ENCODE measurements around the gene NDUFA11.

NDUFA11 gene

DNA sequence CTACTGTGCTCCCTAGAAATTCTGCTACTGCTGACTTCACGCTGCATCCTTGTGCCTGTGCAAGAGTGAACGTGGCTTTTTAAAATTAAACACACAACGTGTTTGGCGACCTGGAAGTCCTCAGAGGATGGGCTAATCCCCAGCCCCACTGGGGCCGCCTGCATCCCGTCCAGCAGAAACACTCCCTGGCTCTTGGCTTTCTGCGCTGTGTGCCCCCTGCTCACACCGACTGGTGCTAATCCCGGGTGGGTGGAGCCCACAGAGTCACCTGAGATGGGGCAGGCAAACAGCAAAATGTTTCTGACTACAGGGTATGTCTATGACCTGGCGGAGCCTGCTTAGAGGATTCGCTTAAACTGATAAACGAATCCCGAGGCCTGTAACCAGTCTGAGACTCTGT lies 25.6 kb upstream of the NDUFA11 start:
- H3K36me3 ChIP-seq (ENCODE audit: control insufficient read depth, insufficient read depth, low read length) = peaks cover 57% of the 10 kb centered on the region
- H3K27me3 ChIP-seq (ENCODE audit: control insufficient read depth, insufficient read depth, low read length) = no peaks in the 10 kb centered on the region
- no peaks in the 10 kb centered on the region for H3K4me1 ChIP-seq (ENCODE audit: control insufficient read depth, insufficient read depth, low read length)
- no peak overlapping the region for H3K9ac ChIP-seq (ENCODE audit: low read depth, low read length)
- H3K4me3 ChIP-seq (ENCODE audit: low read depth, low read length) = no peak overlapping the region
- H3K9me3 ChIP-seq (ENCODE audit: control insufficient read depth, insufficient read depth, low read length) = no peaks in the 10 kb centered on the region

DNA sequence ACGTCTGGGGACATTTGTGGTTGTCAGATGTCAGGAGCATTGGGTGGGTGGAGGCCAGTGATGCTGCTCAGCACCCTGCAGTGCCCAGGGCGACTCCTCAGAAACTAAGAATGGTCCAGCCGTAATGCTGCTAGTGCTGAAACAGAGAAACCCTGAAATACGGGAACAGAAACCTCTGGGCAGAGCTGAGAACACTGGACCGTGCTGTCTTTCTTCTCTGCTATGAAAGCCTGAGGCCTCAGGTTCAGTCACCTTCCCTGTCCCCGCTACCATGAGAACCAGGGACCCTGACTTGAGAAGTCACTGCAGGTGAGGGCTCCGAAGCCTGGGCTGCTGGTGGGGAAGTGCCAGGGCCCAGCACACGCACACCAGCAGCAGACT lies 23.8 kb upstream of the NDUFA11 start:
- no peak overlapping the region for H3K4me3 ChIP-seq (ENCODE audit: low read depth, low read length)
- H3K4me1 ChIP-seq (ENCODE audit: control insufficient read depth, insufficient read depth, low read length) = no peaks in the 10 kb centered on the region
- H3K36me3 ChIP-seq (ENCODE audit: control insufficient read depth, insufficient read depth, low read length) = peaks cover 65% of the 10 kb centered on the region
- no peaks in the 10 kb centered on the region for H3K9me3 ChIP-seq (ENCODE audit: control insufficient read depth, insufficient read depth, low read length)
- no peaks in the 10 kb centered on the region for H3K27me3 ChIP-seq (ENCODE audit: control insufficient read depth, insufficient read depth, low read length)
- no peak overlapping the region for H3K9ac ChIP-seq (ENCODE audit: low read depth, low read length)

DNA sequence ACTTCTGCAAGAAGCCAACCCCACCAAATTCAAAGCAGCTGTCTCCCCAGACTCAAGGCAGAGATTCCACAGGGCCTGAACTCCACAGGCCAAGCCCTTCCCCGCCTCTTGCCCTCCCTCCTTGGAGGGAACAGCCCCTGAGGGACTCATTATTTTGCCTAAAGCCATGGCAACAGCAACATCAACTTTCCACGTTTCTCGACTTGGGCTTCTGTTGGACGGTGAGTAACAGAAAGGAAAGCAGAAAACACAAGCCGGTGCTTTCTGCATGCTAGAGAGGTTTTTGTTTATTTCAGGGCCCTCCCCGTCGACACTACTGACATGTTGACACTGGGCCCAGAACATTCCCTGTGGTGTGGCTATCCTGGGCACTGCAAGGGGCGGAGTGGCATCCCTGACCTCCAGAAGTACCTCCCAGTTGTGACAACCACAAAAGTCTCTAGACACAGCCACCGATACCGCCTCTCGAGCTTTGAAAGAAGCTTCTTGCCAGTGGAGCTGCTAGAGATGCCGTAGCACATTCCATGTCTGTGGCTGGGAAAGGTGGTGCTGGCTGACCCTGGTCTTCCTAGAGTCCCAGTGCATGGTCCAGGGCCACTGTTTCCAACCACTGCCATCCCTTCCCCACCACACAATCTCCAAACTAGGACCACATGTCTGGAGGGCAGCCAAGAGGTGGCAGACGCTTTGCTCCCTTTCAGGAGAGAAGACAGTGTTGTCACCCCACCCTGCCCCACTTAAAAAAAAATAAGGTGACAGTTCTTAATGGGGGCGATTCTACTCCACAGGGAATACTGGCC lies 23.3 kb upstream of the NDUFA11 start:
- Histone ChIP-seq H3K27me3 (ENCODE audit: control insufficient read depth, insufficient read depth, low read length) (no peaks in the 10 kb centered on the region), H3K4me3 (ENCODE audit: low read depth, low read length) (no peak overlapping the region), H3K36me3 (ENCODE audit: control insufficient read depth, insufficient read depth, low read length) (peaks cover 65% of the 10 kb centered on the region), H3K4me1 (ENCODE audit: control insufficient read depth, insufficient read depth, low read length) (no peaks in the 10 kb centered on the region), H3K9ac (ENCODE audit: low read depth, low read length) (no peak overlapping the region), H3K9me3 (ENCODE audit: control insufficient read depth, insufficient read depth, low read length) (no peaks in the 10 kb centered on the region)

DNA sequence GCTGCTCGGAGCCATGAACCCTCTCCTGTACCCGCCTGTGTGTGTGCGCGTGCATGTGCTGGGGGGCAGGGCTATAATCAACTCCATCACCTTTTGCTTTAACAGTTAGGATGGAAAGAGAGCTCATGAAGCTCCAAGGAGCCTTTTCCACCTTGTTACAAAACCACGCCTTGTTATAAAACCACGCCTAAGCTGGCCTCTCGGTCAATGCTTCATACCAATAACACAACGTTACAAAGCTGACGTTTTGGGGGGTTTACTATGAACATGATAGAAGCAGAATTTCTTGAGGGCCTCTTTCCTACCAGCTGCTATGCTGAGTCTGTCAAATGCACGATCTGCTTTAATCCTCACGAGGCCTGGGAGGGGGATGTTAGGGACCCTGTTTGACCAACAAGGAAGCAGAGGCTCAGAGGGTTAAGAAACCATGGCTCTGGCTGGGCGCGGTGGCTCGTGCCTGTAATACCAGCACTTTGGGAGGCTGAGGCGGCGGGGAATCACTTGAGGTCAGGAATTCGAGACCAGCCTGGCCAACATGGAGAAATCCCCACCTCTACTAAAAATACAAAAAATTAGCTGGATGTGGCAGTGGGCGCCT lies 22.3 kb upstream of the NDUFA11 start:
- H3K27me3 ChIP-seq (ENCODE audit: control insufficient read depth, insufficient read depth, low read length) = no peaks in the 10 kb centered on the region
- no peaks in the 10 kb centered on the region for H3K4me1 ChIP-seq (ENCODE audit: control insufficient read depth, insufficient read depth, low read length)
- peaks cover 70% of the 10 kb centered on the region for H3K36me3 ChIP-seq (ENCODE audit: control insufficient read depth, insufficient read depth, low read length)
- no peak overlapping the region for H3K9ac ChIP-seq (ENCODE audit: low read depth, low read length)
- H3K9me3 ChIP-seq (ENCODE audit: control insufficient read depth, insufficient read depth, low read length) = no peaks in the 10 kb centered on the region
- H3K4me3 ChIP-seq (ENCODE audit: low read depth, low read length) = no peak overlapping the region

DNA sequence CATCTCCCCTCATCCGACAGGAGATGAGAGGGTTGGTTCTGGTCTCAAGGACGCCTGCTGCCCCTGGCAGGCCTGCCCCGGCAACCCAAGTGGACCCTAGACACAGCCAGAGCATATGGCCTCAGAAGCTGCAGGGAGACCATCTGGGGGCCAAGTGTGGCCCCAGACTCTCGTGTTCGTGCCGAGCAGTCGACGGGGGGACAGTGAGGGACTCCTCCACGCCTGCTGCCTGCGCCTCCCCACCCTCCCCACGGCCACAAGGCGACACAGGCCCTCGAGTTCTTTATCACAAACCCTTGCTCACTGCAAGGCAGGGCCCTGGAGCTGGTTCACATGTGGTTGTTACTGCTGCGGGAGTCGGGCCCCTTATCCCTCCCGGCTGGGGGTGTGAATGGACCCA lies 19.8 kb upstream of the NDUFA11 start:
- Histone ChIP-seq H3K4me1 (ENCODE audit: control insufficient read depth, insufficient read depth, low read length) (no peaks in the 10 kb centered on the region), H3K4me3 (ENCODE audit: low read depth, low read length) (no peak overlapping the region), H3K9me3 (ENCODE audit: control insufficient read depth, insufficient read depth, low read length) (no peaks in the 10 kb centered on the region), H3K27me3 (ENCODE audit: control insufficient read depth, insufficient read depth, low read length) (no peaks in the 10 kb centered on the region), H3K9ac (ENCODE audit: low read depth, low read length) (no peak overlapping the region), H3K36me3 (ENCODE audit: control insufficient read depth, insufficient read depth, low read length) (peaks cover 71% of the 10 kb centered on the region)

DNA sequence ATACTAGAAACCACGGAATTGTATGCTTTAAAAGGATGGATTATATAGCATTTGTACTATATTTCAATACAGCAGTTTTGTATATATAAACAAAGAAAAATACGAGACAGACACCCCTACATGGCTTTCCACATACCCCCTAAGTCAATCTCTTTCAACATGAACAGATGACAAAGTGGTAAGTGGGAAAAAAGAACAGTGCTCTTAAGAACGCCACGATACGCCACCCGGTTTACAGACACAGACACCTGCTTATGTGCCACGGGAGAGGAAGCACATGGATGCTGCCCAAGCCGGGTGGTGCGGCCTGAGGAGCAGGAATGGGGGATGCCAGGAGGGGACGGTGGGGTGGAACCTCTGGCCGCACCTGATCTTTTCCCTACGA lies 18.6 kb upstream of the NDUFA11 start:
- Histone ChIP-seq H3K4me1 (ENCODE audit: control insufficient read depth, insufficient read depth, low read length) (no peaks in the 10 kb centered on the region), H3K9me3 (ENCODE audit: control insufficient read depth, insufficient read depth, low read length) (no peaks in the 10 kb centered on the region), H3K36me3 (ENCODE audit: control insufficient read depth, insufficient read depth, low read length) (peaks cover 72% of the 10 kb centered on the region), H3K4me3 (ENCODE audit: low read depth, low read length) (no peak overlapping the region), H3K27me3 (ENCODE audit: control insufficient read depth, insufficient read depth, low read length) (no peaks in the 10 kb centered on the region), H3K9ac (ENCODE audit: low read depth, low read length) (no peak overlapping the region)

DNA sequence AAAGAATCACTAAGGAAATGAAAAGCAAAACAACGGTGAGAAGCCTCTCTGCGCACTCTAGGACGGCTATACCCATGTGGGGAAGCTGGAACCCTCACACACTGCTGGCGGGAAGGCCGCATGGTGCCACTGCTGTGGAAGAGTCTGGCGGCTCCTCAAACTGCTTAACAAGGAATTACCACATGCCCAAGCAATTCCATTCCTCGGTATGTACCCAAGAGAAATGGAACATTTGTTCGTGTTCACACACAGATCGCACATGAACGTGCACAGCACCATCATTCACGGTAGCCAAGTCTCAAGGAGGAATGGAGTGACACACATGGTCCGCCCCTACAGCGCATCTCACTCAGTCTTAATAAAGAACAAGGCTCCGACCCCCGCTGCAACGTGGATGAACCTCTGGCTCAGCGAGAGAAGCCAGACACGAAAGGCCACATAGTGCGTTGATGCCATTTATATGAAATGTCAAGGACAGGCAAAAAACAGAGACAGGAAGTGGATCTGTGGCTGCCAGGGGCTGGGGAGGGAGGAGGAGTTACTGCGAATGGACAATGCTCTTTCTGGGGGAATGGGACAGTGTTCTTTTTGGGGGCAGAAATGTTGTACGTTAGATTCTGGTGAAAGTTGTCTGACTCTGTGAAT lies 18.0 kb upstream of the NDUFA11 start:
- no peaks in the 10 kb centered on the region for H3K27me3 ChIP-seq (ENCODE audit: control insufficient read depth, insufficient read depth, low read length)
- no peaks in the 10 kb centered on the region for H3K4me1 ChIP-seq (ENCODE audit: control insufficient read depth, insufficient read depth, low read length)
- no peaks in the 10 kb centered on the region for H3K9me3 ChIP-seq (ENCODE audit: control insufficient read depth, insufficient read depth, low read length)
- no peak overlapping the region for H3K9ac ChIP-seq (ENCODE audit: low read depth, low read length)
- H3K4me3 ChIP-seq (ENCODE audit: low read depth, low read length) = no peak overlapping the region
- peaks cover 73% of the 10 kb centered on the region for H3K36me3 ChIP-seq (ENCODE audit: control insufficient read depth, insufficient read depth, low read length)

DNA sequence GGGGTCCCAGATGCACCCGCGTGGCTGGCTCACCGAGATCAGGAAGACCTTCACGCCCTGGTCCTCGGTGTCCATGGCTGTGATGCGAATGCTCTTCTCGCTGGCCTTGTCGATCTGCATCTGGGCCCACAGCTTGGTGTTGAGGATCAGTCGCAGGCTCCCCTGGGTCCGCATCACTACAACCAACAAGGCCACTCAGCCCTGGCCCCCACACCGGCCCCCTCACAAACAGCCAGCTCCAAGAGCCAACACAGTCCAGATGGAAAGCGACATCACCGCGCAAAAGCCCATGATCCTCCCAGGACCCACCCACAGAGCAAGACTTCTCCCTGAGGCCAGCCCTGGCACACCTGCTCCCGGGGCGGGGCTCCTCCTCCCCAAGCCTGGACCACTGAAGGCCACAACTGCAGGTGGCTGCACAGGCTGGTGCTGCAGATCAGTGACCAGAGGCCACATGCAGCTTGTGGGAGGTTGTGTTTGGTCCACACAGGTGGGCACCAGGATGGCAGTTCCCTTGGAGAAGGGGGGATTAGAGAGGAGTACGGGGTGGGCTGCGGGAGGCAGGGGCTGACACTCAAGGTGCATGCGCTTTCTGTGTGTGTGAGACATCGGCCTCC lies 15.0 kb upstream of the NDUFA11 start:
- H3K4me1 ChIP-seq (ENCODE audit: control insufficient read depth, insufficient read depth, low read length) = no peaks in the 10 kb centered on the region
- peaks cover 60% of the 10 kb centered on the region for H3K36me3 ChIP-seq (ENCODE audit: control insufficient read depth, insufficient read depth, low read length)
- no peaks in the 10 kb centered on the region for H3K27me3 ChIP-seq (ENCODE audit: control insufficient read depth, insufficient read depth, low read length)
- no peak overlapping the region for H3K4me3 ChIP-seq (ENCODE audit: low read depth, low read length)
- no peaks in the 10 kb centered on the region for H3K9me3 ChIP-seq (ENCODE audit: control insufficient read depth, insufficient read depth, low read length)
- no peak overlapping the region for H3K9ac ChIP-seq (ENCODE audit: low read depth, low read length)

DNA sequence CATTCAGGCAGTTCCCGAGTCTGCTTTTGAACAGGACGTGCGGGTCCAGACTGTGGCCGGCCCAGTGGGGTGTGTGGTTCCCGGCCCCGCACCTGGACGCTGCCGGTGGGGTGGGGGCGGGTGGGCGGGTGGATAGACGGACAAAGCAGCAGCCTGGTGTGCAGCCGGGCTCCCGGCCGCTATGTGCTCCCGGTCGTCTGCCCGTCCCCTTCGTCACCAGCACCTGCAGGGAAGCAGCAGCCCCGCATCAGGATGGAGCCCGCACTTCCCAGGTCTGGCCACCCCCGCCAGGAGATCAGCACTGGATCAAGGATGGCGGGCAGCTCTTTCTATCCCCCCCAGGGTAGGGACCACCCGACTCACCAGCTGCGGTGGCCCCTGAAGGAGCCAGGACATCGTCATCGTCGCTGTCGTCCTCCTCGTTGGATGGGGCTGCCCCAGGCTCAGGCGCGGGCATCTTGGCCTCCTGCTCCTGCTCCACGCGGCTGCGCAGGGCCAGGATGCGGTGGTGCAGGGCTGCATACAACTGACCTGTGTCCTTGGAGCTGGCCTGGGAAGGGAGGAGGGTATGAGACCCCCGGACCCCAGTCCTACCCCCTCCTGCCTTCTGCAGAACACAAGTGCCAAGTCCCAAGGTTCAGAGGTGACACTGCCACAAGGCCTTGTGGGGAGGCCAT lies 14.0 kb upstream of the NDUFA11 start:
- Histone ChIP-seq H3K4me3 (ENCODE audit: low read depth, low read length) (no peak overlapping the region), H3K27me3 (ENCODE audit: control insufficient read depth, insufficient read depth, low read length) (no peaks in the 10 kb centered on the region), H3K9me3 (ENCODE audit: control insufficient read depth, insufficient read depth, low read length) (no peaks in the 10 kb centered on the region), H3K4me1 (ENCODE audit: control insufficient read depth, insufficient read depth, low read length) (no peaks in the 10 kb centered on the region), H3K36me3 (ENCODE audit: control insufficient read depth, insufficient read depth, low read length) (peaks cover 53% of the 10 kb centered on the region), H3K9ac (ENCODE audit: low read depth, low read length) (no peak overlapping the region)

DNA sequence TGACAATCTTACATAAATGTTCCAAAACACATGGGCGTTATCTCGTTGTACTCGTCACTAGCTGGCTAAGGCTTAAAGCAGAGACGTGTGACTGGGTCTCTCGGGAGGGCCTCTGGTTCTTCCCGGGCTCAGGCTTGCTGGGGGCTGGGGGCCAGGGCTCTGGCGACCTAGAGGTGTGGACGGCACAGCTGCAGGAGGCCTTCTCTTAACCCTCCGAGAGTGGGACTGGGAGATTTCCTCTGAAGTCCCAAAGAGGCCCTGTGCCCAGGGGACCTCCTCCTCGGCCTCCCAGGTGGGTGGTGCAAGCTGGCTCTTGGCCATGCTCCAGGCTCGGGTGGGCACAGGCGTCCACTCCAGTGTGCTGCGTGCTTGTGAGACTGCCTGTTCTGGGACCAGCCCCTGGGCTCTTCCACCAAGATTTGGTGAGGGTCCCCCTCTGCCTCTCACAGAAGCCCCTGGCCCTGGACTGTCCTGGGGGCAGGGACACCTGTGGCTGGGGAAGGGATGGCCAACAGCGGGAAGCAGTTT lies 12.7 kb upstream of the NDUFA11 start:
- H3K4me3 ChIP-seq (ENCODE audit: low read depth, low read length) = no peak overlapping the region
- no peaks in the 10 kb centered on the region for H3K27me3 ChIP-seq (ENCODE audit: control insufficient read depth, insufficient read depth, low read length)
- H3K4me1 ChIP-seq (ENCODE audit: control insufficient read depth, insufficient read depth, low read length) = no peaks in the 10 kb centered on the region
- no peak overlapping the region for H3K9ac ChIP-seq (ENCODE audit: low read depth, low read length)
- H3K9me3 ChIP-seq (ENCODE audit: control insufficient read depth, insufficient read depth, low read length) = no peaks in the 10 kb centered on the region
- H3K36me3 ChIP-seq (ENCODE audit: control insufficient read depth, insufficient read depth, low read length) = peaks cover 47% of the 10 kb centered on the region

DNA sequence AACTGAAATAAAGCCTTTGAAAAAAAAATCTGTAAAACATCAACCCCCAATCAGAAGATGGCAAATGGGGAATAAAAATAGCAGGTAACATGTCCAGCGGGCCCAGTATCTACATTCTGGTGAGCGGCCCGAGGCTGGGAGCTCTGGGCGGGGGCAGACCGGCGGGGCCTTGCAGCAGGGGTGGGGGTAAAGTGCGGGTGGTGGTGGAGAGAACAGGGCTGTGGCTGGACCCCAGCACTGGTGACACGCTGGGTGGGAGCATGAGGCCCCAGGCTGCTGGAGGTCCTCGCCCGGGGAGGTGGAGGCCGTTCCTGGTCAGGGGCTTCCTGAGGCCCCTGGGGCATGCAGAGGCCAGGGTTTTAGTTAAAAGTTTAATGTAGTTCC lies 12.2 kb upstream of the NDUFA11 start:
- H3K9me3 ChIP-seq (ENCODE audit: control insufficient read depth, insufficient read depth, low read length) = no peaks in the 10 kb centered on the region
- no peaks in the 10 kb centered on the region for H3K27me3 ChIP-seq (ENCODE audit: control insufficient read depth, insufficient read depth, low read length)
- H3K4me3 ChIP-seq (ENCODE audit: low read depth, low read length) = no peak overlapping the region
- H3K36me3 ChIP-seq (ENCODE audit: control insufficient read depth, insufficient read depth, low read length) = peaks cover 44% of the 10 kb centered on the region
- H3K4me1 ChIP-seq (ENCODE audit: control insufficient read depth, insufficient read depth, low read length) = no peaks in the 10 kb centered on the region
- no peak overlapping the region for H3K9ac ChIP-seq (ENCODE audit: low read depth, low read length)

Measured in iPS-15b (cell line).